AG04449 (cell line): ENCODE measurements around the gene TXNDC11.
"Not testable (repeated sequence)": the region's sequence is repeated elsewhere in the genome, so short reads cannot be mapped to it uniquely, and the experiment has no call there.

Source experiments
- CTCF ChIA-PET: fragments of 350-600 bp; formaldehyde crosslinking; extraction: SDS; loops from one replicate; lab custom pipeline; 2021; ENCODE audit warnings: antibody characterized with exemption; lab: Yijun Ruan, JAX
- POLR2A ChIA-PET: fragments of 400-600, 350-600 bp; formaldehyde crosslinking; extraction: SDS; loops from one replicate; lab custom pipeline; 2020; ENCODE audit warnings: antibody characterized with exemption, inconsistent platforms; lab: Yijun Ruan, JAX
- DNase-seq: peaks from one replicate; pipeline ENCODE4 v3.0.0-alpha.2; 2010; ENCODE audit warnings: low read depth, low spot score
- H3K4me3 ChIP-seq: 2 replicates; pipeline ENCODE4 v1.5.1; 2011; ENCODE audit warnings: low read depth, mild to moderate bottlenecking, control low read depth, low read length
- CTCF ChIP-seq: IDR thresholded peaks from one replicate; pipeline ENCODE4 v1.5.1; 2011; ENCODE audit warnings: mild to moderate bottlenecking, moderate library complexity, low read length, control low read depth, inconsistent platforms; ENCODE audit not compliant: insufficient read depth; ENCODE audit errors: missing control alignments

Gene TXNDC11

GRCh38 chr16:11742536-11743307 lies at the start of gene TXNDC11:
Gene TXNDC11 (minus strand): TSS chr16:11742857. CDS start chr16:11742730, 127 bp downstream.
- peak within 1 kb of the TSS; percentile 85 for H3K4me3 ChIP-seq
- TF ChIP-seq CTCF = no peak
- DNase-seq = peak; percentile 83
- ChIA-PET POLR2A (interaction anchor here (0.8 to 2.0 kb wide), 5 partner anchors 19 to 145 kb away, joined by 3 to 23 read pairs (median 3); partner anchors contain the start of gene ZC3H7A), CTCF (interaction anchor here (1.2 to 4.1 kb wide), 6 partner anchors 17 to 346 kb away, joined by 3 to 24 read pairs (median 4); partner anchors contain the start of gene ZC3H7A)

- POLR2A ChIA-PET = interaction anchor here (0.6 kb wide), 1 partner anchor 93 kb away, joined by 3 read pairs; no protein-coding TSS in a partner anchor
- CTCF ChIA-PET = interaction anchor here (1.0 kb wide), 1 partner anchor 11 kb away, joined by 3 read pairs; no protein-coding TSS in a partner anchor
- H3K4me3 ChIP-seq = no peak overlapping the region
- TF ChIP-seq CTCF = no peak
- no peak for DNase-seq
Observed at GRCh38 chr16:11791144-11791828, 48.6 kb upstream of the TXNDC11 start.

GRCh38 chr16:11788914-11789313 lies 46.3 kb upstream of the TXNDC11 start:
- ChIA-PET CTCF (no interaction called here), POLR2A (no interaction called here)
- H3K4me3 ChIP-seq = no peak overlapping the region
- TF ChIP-seq CTCF = no peak
- DNase-seq = no peak

GRCh38 chr16:11784980-11785599 lies 42.4 kb upstream of the TXNDC11 start:
- CTCF ChIA-PET = interaction anchor here (1.6 to 8.3 kb wide), 2 partner anchors 12 to 13 kb away, joined by 3 to 77 read pairs; partner anchors contain the start of gene ZC3H7A

GRCh38 chr16:11784381-11784780 lies 41.7 kb upstream of the TXNDC11 start:
- DNase-seq, H3K4me3 ChIP-seq: not testable (repeated sequence)
- POLR2A ChIA-PET = interaction anchor here (0.7 to 0.9 kb wide), 2 partner anchors 42 to 228 kb away, joined by 3 read pairs; partner anchors contain the start of gene TXNDC11
- CTCF ChIA-PET = interaction anchor here (1.6 to 8.3 kb wide), 2 partner anchors 12 to 13 kb away, joined by 3 to 77 read pairs; partner anchors contain the start of gene ZC3H7A

More at GRCh38 chr16:11784980-11785599, 42.4 kb upstream of the TXNDC11 start:
- not testable (repeated sequence) for H3K4me3 ChIP-seq, DNase-seq
- POLR2A ChIA-PET = interaction anchor here (1.7 kb wide), 1 partner anchor 13 kb away, joined by 8 read pairs; the partner anchor contains the start of gene ZC3H7A

GRCh38 chr16:11784038-11784369 lies 41.3 kb upstream of the TXNDC11 start:
- no peak overlapping the region for H3K4me3 ChIP-seq
- CTCF ChIA-PET = interaction anchor here (8.3 kb wide), 1 partner anchor 13 kb away, joined by 77 read pairs; the partner anchor contains the start of gene ZC3H7A
- no peak for TF ChIP-seq CTCF
- POLR2A ChIA-PET = interaction anchor here (0.7 to 0.9 kb wide), 2 partner anchors 41 to 228 kb away, joined by 3 read pairs; partner anchors contain the start of gene TXNDC11
- no peak for DNase-seq
